Activated B cell treated with CpG ODN at 0.5 μM for 24 hours (primary cell): ENCODE measurements around the gene RNGTT. TPM values are rescaled to one million over a fixed set of nuclear protein-coding genes. Genes with fewer than 3 reads are reported as not detected.
"Not testable (repeated sequence)": the region's sequence is repeated elsewhere in the genome, so short reads cannot be mapped to it uniquely, and the experiment has no call there.

Source experiments
- ATAC-seq: fragments of 200-7000 bp; cut with Tn5 transposase; one replicate; pipeline ENCODE4 v1.10.0; 2021; ENCODE audit warnings: low read depth, mild to moderate bottlenecking, moderate library complexity
- CTCF ChIA-PET: fragments of 350-600 bp; sonication (Branson Sonifier 250); formaldehyde crosslinking; loops from one replicate; lab custom pipeline; 2021; ENCODE audit warnings: antibody characterized with exemption; lab: Charles Lee
- POLR2A ChIA-PET: fragments of 350-600 bp; sonication (Branson Sonifier 250); formaldehyde crosslinking; loops from one replicate; lab custom pipeline; 2021; ENCODE audit warnings: antibody characterized with exemption; lab: Charles Lee
- DNase-seq: peaks from one replicate; pipeline ENCODE4 v3.0.0; 2022
- H3K27ac Mint-ChIP-seq: one replicate; pipeline ENCODE4 v1.8.0; 2020; ENCODE audit warnings: mixed read lengths
- H3K27me3 Mint-ChIP-seq: one replicate; pipeline ENCODE4 v1.8.0; 2021; ENCODE audit warnings: mixed read lengths
- H3K36me3 Mint-ChIP-seq: one replicate; pipeline ENCODE4 v1.8.0; 2021; ENCODE audit warnings: low read depth, mixed read lengths
- H3K4me1 Mint-ChIP-seq: one replicate; pipeline ENCODE4 v1.8.0; 2021; ENCODE audit warnings: mixed read lengths
- H3K4me3 Mint-ChIP-seq: one replicate; pipeline ENCODE4 v1.8.0; 2020; ENCODE audit warnings: mild to moderate bottlenecking, mixed read lengths
- H3K9me3 Mint-ChIP-seq: one replicate; pipeline ENCODE4 v1.8.0; 2020; ENCODE audit warnings: mixed read lengths
- CTCF ChIP-seq: fragments of 200-600 bp; IDR thresholded peaks from one replicate; pipeline ENCODE4 v1.8.0; 2022; ENCODE audit warnings: antibody characterized with exemption, mild to moderate bottlenecking
- intact Hi-C: fragments of 100-400 bp; cut with micrococcal nuclease; formaldehyde crosslinking; loops from one replicate; pipeline ENCODE4 v1.15.1; 2024
- total RNA-seq: library from RNA; stranded (reverse); gene quantifications from 2 replicates; pipeline ENCODE4 v1.2.3, GENCODE V29; 2022

RNGTT gene
- total RNA-seq, 1 donor from 2014 or later: 25.9 TPM

- DNase-seq (no peak), ATAC-seq (no peak)
- intact Hi-C loops: no loop called here
- POLR2A ChIA-PET: no interaction called here
- TF ChIP-seq CTCF: no peak
- H3K36me3 Mint-ChIP-seq: peaks cover 18% of the 10 kb centered on the region
- no peak overlapping the region for H3K4me3 Mint-ChIP-seq
- peaks cover 7% of the 10 kb centered on the region for H3K9me3 Mint-ChIP-seq
- H3K27me3 Mint-ChIP-seq: no peaks in the 10 kb centered on the region
- CTCF ChIA-PET: no interaction called here
- peaks cover 41% of the 10 kb centered on the region for H3K4me1 Mint-ChIP-seq
- no peak overlapping the region for H3K27ac Mint-ChIP-seq
Observed at GRCh38 chr6:88914180-88914579, 49.2 kb downstream of the RNGTT start.

GRCh38 chr6:88913471-88913870 is 49.9 kb downstream of the RNGTT start:
- Mint-ChIP-seq H3K4me1 (peaks cover 40% of the 10 kb centered on the region), H3K4me3 (no peak overlapping the region), H3K27ac (no peak overlapping the region), H3K9me3 (peaks cover 7% of the 10 kb centered on the region), H3K27me3 (no peaks in the 10 kb centered on the region), H3K36me3 (peaks cover 18% of the 10 kb centered on the region)
- ChIA-PET CTCF (no interaction called here), POLR2A (no interaction called here)
- TF ChIP-seq CTCF: no peak
- intact Hi-C loops: no loop called here
- ATAC-seq (no peak), DNase-seq (no peak)

GRCh38 chr6:88910922-88911778 is 52.3 kb downstream of the RNGTT start:
- no peak overlapping the region for H3K27ac Mint-ChIP-seq
- intact Hi-C loops: no loop called here
- ChIA-PET POLR2A (no interaction called here), CTCF (no interaction called here)
- peaks cover 30% of the 10 kb centered on the region for H3K36me3 Mint-ChIP-seq
- no peaks in the 10 kb centered on the region for H3K27me3 Mint-ChIP-seq
- H3K9me3 Mint-ChIP-seq: peaks cover 11% of the 10 kb centered on the region
- TF ChIP-seq CTCF: no peak
- DNase-seq (no peak), ATAC-seq (no peak)
- H3K4me1 Mint-ChIP-seq: peaks cover 39% of the 10 kb centered on the region
- H3K4me3 Mint-ChIP-seq: no peak overlapping the region

DNA sequence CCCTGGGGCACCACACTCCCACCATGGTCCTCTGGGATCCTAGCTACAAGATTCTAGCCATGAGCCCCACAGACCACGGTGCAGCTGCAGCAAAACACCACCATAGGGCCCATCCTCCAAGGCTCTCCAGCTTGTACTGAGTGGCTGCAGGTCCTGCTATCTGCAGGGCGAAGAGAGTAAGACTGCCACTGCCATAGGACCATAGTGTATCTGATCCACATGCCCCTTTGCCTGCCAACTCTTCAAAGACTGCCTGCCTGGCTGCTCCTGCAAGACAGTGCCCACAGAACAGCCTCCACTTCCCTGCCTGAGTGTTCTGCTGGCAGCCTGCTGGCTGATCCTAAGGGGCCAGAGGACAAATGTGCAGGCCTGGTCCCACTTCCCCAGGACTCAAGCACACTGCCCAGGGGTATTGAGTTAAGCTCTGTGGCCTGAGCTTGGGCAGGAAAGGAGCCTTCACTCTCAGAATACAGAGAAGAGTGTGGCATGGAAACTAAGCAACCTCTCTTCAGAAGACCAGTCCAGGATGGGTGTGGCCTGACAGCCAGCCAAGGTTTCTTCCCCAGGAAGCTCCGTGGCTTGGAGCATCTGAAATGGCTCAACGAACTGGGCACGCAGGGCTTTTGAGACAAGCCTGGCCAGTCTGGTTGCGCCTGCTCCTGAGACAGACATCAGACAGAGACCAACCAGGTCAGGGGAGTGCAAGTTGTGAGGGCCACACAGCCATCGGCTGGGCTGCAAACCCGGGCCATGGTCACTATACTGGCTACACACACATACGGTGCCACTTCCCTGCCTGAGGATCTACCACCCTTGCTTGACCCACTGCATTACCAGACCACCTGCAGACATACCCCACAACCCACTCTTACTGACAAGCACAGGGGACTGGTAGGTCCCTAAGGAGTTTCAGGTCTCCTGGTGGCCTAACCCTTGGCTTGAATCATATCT is 54.5 kb downstream of the RNGTT start:
- ATAC-seq (no peak), DNase-seq (no peak)
- no peak overlapping the region for H3K27ac Mint-ChIP-seq
- no peak for TF ChIP-seq CTCF
- no peak overlapping the region for H3K4me3 Mint-ChIP-seq
- H3K36me3 Mint-ChIP-seq: peaks cover 35% of the 10 kb centered on the region
- intact Hi-C loops: no loop called here
- peaks cover 4% of the 10 kb centered on the region for H3K9me3 Mint-ChIP-seq
- peaks cover 37% of the 10 kb centered on the region for H3K4me1 Mint-ChIP-seq
- CTCF ChIA-PET: no interaction called here
- POLR2A ChIA-PET: no interaction called here
- H3K27me3 Mint-ChIP-seq: no peaks in the 10 kb centered on the region

DNA sequence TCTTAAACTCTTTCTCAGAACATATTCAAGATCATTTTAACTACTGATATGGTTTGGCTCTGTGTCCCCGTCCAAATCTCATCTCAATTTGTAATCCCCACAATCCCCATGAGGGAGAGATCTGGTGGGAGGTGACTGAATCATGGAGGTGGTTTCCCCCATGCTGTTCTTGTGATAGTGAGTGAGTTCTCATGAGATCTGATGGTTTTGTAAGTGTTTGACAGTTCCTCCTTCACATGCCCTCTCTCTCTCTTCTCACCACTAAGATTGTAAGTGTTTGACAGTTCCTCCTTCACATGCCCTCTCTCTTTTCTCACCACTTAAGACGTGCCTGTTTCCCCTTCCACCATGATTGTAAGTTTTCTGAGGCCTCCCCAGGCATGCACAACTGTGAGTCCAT is 56.3 kb downstream of the RNGTT start:
- H3K4me3 Mint-ChIP-seq, intact Hi-C loops, POLR2A ChIA-PET, H3K27me3 Mint-ChIP-seq, H3K9me3 Mint-ChIP-seq, DNase-seq: not testable (repeated sequence)
- Mint-ChIP-seq H3K4me1 (peaks cover 23% of the 10 kb centered on the region), H3K36me3 (peaks cover 44% of the 10 kb centered on the region), H3K27ac (peak overlapping the region; percentile 68)
- peak; percentile 54 for ATAC-seq
- CTCF ChIA-PET: interaction anchor here (0.9 to 1.5 kb wide), 2 partner anchors 9 to 36 kb away, joined by 3 read pairs; no protein-coding TSS in a partner anchor
